Stimulated activated CD8-positive, alpha-beta memory T cell treated with anti-CD3 and anti-CD28 coated beads, Interleukin-4, amount 100 ng/mL, for 24 hours (primary cell): ENCODE data around the gene VGLL4.
"Not testable (repeated sequence)": the region's sequence is repeated elsewhere in the genome, so short reads cannot be mapped to it uniquely, and the experiment has no call there.

ENCODE experiments used
- DNase-seq: peaks from one replicate; pipeline ENCODE4 v3.0.0-alpha.2; 2020; ENCODE audit warnings: low read depth

The VGLL4 gene

DNA sequence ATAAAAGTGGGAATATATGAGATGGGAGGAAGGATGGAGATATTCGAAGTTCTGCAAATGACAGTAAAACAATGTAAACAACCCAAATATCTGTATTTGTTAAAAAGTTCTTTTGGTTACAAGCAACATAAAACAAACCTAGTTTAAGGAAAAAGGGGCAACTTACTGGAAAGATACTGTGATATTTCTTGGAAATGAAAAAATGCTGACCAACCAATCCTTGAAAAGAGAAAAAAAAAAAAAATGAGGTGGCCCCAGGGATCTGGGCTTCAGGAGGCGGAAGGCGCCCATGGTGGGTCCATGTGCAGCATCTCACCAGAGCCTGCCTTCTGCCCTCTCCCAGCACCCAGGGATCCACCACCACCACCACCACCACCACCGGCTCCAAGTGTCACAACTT is 59.1 kb downstream of the VGLL4 start:
- DNase-seq = no peak

DNA sequence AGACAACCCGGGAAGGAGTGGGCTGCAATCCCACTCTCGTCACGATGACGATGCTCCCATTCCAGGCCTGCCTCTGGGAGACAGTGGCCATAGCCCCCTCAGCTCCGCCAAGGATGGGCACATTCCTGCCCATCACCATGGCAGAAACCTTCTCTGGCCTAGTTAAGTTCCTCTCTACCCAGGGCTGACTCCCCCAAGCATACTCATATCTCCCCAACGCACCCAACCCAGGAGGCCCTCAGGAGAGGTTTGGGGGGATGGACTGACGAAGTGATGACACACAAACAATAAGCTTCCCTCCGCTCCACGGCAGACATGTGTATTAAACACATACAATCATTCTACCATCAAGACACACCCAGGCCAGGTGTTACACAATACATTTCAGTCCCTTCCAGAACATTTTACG is 60.1 kb downstream of the VGLL4 start:
- no peak for DNase-seq

DNA sequence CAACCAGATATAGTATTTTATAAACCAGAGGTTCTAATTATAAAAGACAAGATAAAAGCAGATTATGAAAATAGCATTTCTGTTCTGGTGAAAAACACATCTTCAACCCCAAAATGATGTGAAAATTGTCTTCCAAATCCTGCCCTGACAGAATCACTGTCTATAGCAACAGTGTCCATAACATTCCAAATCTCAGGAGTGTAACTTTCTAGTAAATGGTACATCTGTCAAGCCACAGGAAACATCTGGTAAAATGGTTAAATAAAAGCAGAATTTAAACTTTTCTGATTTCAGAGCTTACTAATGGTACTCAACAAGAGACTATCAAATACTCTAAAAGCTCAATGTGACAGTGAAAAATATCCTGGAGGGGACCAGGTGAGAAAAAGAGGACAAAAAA is 60.5 kb downstream of the VGLL4 start:
- no peak for DNase-seq

DNA sequence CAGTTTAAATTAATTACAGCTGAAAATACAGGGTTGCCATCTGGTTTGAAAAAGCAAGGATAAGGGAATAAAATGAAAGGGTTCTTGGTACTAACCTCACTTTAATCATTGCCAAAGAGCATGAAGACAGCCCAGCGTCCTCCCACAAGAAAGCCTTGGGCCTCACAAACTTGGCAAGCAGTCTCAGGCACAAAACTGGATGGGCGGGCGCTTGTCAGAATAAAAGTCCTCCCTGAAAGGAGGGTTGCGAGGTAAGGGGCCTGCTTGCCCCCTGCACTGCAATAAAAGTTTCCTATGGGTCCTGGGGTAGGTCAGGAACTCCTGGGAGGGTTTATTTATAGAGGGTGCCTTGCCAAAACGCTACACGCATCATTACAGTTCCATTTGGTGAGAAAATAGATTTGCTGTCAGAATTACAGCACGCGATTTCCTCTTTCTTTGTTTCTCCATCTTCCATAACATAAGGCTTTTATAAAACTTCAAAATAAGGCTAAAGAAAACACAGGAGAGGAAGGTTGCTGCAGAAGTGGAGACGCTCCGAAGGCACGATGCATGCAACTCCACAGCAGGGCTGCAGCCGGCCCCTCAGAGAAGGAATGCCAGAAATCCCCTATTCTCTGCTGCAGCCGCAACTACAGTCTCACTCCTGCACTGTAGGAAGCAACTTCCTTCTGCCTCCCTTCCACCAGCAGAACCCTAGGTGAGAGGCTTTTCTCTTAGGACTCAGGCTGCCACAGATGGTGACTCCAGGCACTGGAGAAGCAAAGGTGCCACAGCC is 61.3 kb downstream of the VGLL4 start:
- DNase-seq = no peak

DNA sequence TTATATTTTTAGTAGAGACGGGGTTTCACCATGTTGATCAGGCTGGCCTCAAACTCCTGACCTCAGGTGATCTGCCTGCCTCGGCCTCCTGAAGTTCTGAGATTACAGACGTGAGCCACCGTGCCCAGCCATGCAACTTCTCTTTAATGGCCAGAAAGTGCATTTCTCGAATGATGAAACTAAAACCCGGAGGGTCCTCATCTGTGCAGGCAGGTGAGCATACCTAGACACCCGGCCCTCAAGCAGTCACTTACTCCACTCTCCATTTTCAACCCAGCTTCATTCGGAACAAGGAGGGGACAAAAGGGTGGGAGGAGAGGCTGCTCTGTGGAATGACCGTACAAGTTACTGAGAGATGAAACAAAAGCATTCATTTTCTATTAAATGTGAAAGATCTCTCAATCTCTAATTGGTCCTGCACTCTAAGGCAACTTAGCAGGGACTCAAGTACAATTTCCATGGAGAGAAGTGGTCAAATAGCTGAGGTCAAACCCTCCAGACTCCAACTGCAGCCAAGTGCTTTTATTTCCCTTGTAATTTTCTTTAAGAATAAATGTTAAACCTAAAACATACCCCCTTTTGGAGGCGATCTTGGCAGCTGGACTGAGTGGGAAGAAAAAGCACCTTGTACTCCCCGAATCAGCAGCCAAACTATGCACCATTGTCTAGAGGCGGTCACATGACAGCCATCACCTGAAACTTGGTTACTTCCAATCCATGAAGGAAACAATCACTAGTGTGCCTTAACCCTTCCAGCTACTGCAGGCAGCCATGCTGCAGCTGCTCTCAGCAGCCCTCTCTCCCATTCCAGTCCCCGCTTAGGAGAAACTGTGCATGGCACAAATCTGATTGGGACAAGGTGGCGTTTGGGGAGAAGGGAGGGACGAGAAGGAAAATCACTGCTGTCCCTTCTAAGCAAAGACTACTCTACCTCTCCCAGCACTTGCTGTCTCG is 62.2 kb downstream of the VGLL4 start:
- DNase-seq = no peak

DNA sequence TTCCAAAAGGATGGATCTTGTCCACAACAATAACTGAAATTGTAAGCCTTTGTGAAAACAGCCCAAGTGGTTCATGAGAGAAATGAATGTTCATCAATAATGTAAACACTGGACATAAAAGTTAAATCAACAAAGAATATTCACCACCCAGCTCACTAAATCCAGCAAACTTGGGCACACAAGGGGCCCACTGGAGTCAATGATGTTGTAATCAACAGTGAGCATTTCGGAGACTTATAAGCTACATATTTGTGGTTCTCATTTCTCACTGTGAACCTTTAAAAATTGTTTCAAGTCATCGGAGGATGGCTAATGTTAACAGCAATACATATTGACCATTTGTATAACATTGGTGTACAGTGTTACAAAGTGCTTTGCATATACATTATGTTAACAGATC is 63.1 kb downstream of the VGLL4 start:
- DNase-seq = no peak

DNA sequence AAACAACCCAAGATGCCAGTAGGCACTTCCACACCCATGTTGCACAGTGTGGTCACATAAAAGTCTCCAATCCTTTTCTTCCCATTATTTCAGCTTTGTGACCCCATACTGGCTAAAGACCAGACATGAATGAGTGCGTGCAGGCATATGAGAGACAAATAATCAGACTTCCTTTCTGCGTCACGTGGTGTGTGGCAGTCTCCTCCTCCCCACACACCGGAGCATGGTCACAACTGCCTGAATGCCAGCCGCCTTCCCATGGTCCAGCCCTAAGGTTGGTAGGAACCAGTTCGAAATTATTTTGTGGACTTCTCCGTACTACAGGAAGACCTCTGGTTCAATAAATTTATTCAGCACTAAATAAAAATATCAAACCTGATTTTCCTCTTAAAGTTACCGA is 65.5 kb downstream of the VGLL4 start:
- DNase-seq = no peak

DNA sequence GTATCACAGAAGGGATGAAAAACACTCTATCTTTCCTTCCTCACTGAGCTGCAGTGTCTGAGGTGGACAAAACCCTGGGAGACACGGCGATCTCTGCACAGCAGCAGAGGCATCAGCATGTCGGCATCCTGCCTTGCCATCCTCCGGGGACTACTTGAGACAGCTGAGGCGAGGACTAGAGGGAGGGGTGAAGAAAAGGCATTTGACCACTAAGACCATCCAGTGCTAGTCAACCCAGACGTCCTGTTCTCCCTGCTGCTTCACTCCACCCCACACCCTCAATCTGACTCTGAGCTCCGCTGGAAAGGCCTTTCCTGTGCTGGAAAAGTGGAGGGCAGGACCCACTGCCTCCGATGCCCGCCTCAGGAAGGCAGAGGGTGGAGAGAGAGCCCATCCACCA is 67.3 kb downstream of the VGLL4 start:
- DNase-seq = no peak

DNA sequence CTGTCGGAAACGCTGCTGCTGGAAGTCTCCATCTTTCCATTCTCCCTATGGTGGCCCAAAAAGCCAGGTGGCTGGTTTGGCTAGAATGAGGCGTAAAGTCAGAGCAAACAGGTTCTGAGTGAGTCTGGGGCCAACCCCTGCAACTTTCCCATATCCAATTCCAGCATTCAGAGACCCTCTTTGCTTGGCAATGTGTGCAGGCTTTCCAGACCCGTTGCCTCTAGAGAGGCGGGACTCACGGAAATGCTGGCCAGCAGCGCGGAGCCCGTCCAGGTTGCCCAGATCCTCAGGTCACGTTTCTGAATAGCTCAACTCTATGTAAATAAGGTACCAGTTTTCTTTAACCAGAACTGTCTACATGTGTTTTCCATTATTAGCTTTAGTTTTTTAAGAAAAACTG is 68.0 kb downstream of the VGLL4 start:
- DNase-seq = no peak

DNA sequence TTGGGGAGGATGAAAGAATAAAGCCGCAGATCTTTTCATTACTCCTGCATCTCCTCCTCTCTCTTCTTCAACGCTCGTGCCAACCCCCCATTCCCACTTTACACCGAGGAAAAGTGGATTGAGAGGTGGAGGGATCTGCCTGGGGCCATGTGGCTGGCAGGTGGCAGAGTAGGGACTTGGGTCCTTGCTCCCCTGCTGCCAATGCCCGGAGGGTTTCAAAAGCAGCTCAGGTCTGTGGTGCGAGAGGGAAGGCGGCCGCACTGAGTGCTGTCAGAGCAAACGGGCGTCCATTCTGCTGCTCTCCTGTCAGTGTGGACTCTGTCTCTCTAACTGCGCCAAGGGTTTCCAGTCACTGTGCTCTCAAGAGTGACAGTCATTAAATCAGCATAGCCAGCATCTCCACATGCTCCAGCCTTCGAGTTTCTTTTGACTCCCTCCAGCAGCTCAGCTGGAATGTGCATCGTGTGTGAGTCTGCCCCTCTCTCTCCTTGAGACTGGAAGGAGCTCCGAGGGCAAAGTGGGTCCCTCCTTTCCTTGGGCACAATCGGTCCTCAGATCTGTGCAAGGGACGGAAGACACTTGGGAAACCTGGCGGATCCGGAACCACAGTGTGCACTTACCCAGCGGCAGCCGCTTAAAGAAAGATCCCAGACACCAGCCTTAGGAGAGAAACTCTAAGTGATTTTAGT is 68.6 kb downstream of the VGLL4 start:
- DNase-seq = no peak

DNA sequence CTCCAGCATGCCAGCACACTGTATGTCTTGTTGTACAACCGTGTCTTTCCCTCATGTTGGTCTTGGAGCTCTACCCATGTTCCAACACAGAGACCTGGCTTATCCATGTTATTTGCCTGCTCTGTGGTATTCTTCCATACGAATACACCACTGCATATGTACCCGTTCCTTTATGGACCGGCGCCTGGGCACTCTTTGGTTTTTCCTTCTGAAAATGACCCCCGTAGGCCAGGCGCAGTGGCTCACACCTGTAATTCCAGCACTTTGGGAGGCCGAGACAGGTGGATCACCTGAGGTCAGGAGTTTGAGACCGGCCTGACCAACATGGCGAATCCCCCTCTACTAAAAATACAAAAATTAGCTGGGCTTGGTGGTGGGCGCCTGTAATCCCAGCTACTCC is 71.1 kb downstream of the VGLL4 start:
- DNase-seq = not testable (repeated sequence)

DNA sequence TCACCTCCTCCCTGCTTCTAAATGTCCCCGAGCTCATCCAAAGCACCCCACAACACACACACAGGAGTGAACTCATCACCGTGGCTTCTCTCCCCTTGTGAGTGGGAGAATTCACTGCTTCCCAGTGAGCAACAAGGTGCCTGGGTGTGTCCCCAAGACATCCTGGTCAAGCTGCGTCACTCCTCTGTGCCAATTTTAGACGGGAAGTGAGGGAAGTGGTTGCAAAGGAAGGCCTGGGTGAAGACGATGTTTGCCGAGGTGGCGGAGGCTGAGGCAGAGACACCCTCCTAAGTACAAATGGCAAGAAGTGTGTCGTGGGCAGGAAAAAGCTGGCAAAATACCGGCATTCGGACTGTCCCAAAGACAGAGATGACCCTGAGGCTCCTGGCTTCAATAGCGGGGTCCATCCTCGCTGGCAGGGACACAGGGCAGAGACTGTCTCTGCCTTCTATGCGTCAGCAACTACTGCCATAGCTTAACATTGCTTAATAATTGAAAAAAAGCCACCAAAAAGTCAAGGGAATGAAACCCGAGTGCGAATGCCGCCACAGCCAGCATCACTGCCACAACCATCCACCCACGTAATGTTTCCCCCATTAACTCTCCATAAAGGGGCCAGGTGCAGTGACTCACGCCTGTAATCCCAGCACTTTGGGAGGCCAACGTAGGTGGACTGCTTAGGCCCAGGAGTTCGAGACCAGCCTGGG is 72.8 kb downstream of the VGLL4 start:
- no peak for DNase-seq

DNA sequence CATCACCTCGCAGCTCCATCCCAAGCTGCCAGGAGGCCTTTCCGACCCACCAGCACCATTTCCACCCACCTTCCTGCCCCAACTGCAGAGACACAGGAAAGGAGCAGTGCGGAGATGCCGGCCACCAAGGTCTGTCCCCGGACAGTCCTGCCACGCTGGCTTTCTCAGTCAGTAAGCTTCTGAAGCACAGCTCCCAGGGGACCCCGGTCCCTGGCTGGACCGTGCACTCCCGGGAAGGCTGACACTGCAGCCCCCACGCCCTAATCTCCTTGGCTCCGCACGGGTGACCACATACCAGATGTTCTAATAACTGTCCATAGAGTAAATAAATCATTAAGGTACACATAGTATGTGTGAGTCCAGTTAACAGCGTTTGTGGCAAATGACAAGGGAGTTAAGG is 73.5 kb downstream of the VGLL4 start:
- no peak for DNase-seq

DNA sequence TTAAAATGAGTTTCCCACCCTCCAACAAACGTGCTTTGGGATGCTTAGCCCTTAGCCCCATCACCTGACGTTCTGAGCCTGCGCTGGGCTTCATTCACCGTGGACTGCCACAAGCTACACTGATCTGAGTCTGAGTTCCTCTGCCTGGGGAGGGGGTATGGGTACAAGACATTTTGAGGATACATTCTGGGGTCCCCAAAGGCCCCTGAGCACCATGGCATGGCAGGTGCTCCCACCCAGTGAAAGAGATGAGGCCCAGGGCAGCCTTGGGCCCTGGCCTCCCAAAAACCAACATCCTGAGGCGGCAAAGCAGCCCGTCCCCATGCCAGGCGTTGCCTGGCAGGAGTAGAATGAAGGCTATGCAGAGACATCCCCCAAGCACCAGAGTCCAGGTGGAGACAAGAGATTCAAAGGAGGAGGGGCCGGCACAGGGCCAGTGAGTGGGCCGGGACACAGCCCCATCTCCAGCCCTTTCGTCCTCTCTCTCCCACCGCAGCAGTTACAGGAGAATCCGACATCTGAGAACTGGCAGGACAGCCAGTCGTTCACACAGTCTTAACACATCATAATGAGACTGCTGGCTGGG is 74.5 kb downstream of the VGLL4 start:
- no peak for DNase-seq

DNA sequence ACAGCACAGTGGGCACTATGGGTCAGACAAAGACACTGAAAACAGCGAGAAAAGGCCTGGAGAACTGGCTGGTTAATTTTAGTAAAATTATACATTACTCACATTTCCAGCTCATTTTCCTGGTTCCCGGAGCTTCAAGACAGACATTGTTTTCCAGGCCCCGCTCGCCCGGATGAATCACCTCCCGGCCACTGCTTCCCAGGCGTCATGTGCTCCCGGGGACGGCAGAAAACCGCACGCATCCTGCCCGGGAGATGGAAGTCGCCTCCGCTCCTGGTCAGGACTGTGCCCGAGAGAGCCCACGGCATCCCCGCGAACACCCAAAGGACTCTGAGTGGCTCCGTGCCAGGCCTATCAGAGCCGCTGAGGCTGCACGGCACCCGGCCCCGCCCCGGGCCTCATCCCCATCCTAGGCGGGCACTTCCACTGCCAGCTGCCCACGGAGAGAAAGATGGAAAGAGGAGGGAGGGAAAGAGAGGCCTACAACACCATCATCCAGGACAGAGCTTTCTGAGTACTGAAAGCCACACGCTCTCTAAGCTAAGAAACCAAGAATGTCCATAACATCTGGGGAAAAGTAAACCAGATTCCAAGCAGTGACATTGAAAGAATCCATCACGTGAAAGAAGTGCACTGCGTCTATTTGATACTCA is 75.1 kb downstream of the VGLL4 start:
- DNase-seq = no peak

DNA sequence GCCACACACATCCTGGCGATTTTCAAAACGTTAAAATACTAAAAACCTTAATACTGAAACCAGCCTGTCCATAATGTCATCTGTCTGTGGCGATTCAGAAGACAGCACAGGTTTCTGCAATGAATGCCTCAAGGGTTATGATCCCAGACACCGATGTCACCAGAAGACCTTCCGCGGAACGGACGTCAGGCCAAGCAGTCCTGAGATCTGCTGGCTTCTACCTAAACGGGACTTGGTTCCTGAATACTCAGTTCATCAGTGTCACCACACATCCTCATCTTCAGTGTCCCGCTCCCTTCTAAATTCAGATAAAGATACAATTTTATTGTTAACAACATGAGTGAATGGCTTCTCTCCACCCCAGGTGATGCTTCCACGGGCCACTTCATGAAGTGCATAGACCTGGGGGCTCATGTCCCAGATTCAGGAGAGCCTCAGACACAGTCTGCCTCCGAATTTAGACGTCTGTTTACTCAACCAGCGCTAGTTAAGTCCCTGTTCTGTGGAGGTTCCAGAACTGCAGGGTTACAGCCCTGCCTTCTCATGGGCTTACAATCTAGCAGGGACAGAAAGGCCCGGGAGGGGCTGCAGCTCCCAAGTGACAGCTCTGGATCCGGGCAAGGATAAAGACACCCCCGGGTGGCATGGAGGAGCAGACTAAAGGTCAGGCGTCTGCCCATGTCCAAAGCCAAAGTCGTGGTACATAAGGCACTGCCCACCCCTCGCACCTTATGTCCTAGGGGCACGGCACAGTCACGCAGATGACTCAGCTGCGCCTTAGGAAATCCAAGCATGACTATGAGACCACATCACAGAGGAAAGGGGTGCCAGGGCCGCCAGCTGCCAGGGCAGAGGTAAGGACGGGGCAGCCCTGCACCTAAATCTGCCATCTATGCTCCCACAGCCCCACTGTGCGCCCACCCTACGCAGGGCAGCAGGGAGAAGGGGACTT is 75.9 kb downstream of the VGLL4 start:
- DNase-seq = no peak

DNA sequence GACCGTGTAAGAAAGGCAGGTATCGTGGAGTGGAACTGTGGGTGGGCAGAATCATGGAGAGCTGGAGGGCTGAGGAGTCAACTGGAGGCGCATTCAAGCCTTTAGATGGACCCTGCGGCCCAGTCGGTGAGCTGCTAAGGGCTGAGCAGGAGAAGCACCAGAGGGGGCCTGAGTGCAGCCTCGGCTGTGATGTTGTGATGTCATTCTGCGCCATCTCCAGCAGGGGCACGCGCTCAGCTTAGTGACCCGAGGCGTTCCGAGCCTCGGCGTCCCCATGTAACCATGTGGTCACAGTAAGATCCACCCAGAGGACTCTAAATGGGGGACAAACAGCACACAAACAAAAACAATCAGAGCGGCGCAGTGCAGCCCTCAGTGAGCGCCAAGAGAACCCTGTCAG is 76.8 kb downstream of the VGLL4 start:
- no peak for DNase-seq

DNA sequence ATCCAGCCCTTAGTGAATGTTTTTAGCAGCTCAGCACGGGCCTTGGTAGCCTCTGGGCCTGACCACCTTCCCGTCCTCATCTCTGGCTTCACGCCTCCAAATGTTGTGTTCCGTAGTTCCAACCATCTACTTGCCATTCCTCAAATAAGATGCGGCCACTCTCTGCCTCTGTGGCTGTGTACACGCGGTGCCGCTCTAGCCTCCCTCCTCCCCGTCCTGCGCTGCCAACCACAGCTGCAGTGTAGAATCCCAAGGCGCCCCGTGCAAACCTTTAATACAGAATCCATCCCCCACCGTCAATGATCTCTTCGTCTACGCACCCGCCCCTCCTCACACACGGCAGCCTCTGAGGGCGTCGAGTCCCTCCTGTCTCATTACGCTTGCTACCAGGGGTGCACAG is 77.2 kb downstream of the VGLL4 start:
- no peak for DNase-seq

DNA sequence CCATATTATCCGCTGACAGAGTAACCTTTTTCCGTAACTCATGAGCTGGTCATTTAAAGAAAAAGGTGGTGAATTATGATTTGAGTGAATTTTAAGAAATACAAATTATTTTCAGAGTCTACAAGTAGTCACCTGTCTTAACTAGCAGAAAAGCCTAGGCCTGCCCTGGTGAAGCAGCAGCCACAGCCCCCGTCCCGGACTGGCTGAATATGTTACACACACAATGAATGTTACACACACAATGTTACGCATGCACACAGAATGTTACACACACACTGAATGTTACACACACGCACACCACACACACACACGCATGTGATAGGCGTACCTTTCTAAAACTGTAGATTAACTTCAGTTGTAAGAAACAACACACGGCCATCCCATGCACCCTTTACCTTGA is 77.8 kb downstream of the VGLL4 start:
- DNase-seq = no peak

DNA sequence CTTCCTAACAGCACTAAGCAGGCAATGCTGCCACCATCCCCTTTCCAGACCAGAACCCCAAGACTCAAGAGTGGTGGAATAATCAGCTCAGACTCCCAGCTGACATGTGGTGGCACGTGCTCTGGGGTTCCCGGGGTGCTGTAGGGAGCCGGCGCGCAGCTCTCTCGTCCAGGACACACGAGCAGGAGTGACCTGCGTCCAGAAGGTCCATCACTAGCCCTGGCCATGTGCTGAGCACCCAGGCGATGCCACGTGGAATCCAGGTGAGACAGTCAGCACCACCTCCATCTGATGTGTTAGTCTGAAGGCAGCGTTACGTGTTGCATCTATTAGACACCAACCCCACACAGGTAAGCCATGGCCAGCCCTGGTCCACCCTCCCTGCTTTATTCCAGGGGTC is 78.2 kb downstream of the VGLL4 start:
- no peak for DNase-seq
